Tibial artery (tissue), 4 donors: Measurements from ENCODE around the gene LRBA.

Source experiments
- DNase-seq, 2 donors: peaks; one replicate each; pipeline ENCODE4 v3.0.0-alpha.2; 2019
- H3K27ac ChIP-seq, 2 donors: fragments of 200-600 bp; sonication (generic) in 1 of 2; 1 replicate in 1 of 2; 2 replicates in 1 of 2; pipeline ENCODE4 v1.5.1; 2018 to 2019; ENCODE audit warnings: mild to moderate bottlenecking in 1 of 2
- H3K27me3 ChIP-seq, 2 donors: fragments of 200-600 bp; sonication (generic) in 1 of 2; one replicate each; pipeline versions ENCODE4 v1.5.1 to v1.6.0; 2016 to 2019
- H3K36me3 ChIP-seq, 3 donors: fragments of 200-600 bp; sonication (generic) in 2 of 3; one replicate each; pipeline ENCODE4 v1.5.1; 2016 to 2019; ENCODE audit warnings: mild to moderate bottlenecking in 2 of 3
- H3K4me1 ChIP-seq, 4 donors: fragments of 200-600 bp; sonication (generic) in 2 of 4; 1 replicate in 3 of 4; 2 replicates in 1 of 4; pipeline ENCODE4 v1.5.1; 2016 to 2019
- H3K4me3 ChIP-seq, 2 donors: fragments of 200-600 bp; sonication (generic) in 1 of 2; 1 replicate in 1 of 2; 2 replicates in 1 of 2; pipeline ENCODE4 v1.5.1; 2018 to 2019; ENCODE audit warnings: mild to moderate bottlenecking in 2 of 2
- H3K9me3 ChIP-seq, 3 donors: fragments of 200-600 bp; sonication (generic) in 1 of 3; one replicate each; pipeline ENCODE4 v1.5.1; 2016 to 2019
- CTCF ChIP-seq, 2 experiments: fragments of 200-600 bp in 1 of 2; fragments of 450-650 bp in 1 of 2; IDR thresholded peaks; one replicate each; pipeline ENCODE4 v1.5.1; 2017 to 2019; ENCODE audit warnings: antibody characterized with exemption in 2 of 2, mild to moderate bottlenecking in 1 of 2, moderate library complexity in 1 of 2
- intact Hi-C: fragments of 100-400 bp; cut with DNase I; formaldehyde crosslinking; loops from one replicate; pipeline ENCODE4 v1.15.0; 2023; ENCODE audit warnings: low total_unique reads

The LRBA gene

GRCh38 chr4:150236626-150237025 is 778.5 kb downstream of the LRBA start:
- Histone ChIP-seq H3K9me3 (no peaks in the 10 kb centered on the region), H3K36me3 (no peaks in the 10 kb centered on the region), H3K27ac (peak overlapping the region; percentile 66 to 67), H3K4me1 (peaks cover under 1 to 39% (median 18%) of the 10 kb centered on the region in 4 donors), H3K27me3 (no peaks in the 10 kb centered on the region), H3K4me3 (no peak overlapping the region)
- intact Hi-C loops, result loop anchor here (10.0 kb wide), 1 partner anchor 162 kb away; the partner anchor contains the start of gene DCLK2
- TF ChIP-seq CTCF (IDR thresholded peaks at IDR 0.05), result no peak
- no peak for DNase-seq

DNA sequence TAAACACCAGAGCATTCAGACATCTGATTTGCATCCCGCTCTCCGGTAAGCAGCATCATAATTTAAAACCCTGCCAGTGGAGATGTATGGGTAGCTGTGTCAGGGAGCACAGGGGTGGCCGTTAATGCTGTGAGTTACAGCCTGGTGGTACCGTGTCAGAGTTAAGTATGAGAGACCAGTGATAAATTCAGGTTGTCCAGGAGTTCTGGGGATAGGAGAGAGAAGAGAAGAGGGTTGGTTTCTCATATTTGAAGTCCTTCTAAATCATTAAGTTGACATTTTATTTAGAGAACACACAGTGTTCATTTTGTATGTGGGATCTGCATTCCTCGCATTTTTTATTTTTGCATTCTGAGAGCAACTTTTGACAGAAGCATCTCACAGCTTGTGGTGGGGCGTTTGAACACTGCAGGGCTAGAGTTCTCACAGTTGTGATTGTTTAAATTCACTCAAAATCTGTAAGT is 779.2 kb downstream of the LRBA start:
- intact Hi-C loops, result loop anchor here (10.0 kb wide), 1 partner anchor 161 kb away; the partner anchor contains the start of gene DCLK2
- no peaks in the 10 kb centered on the region for H3K9me3 ChIP-seq
- no peaks in the 10 kb centered on the region for H3K27me3 ChIP-seq
- no peak for TF ChIP-seq CTCF (IDR thresholded peaks at IDR 0.05)
- peaks cover 3 to 47% (median 19%) of the 10 kb centered on the region in 4 donors for H3K4me1 ChIP-seq
- no peak overlapping the region for H3K4me3 ChIP-seq
- H3K36me3 ChIP-seq, result no peaks in the 10 kb centered on the region
- H3K27ac ChIP-seq, result peak overlapping the region; percentile 66 to 67
- no peak for DNase-seq

DNA sequence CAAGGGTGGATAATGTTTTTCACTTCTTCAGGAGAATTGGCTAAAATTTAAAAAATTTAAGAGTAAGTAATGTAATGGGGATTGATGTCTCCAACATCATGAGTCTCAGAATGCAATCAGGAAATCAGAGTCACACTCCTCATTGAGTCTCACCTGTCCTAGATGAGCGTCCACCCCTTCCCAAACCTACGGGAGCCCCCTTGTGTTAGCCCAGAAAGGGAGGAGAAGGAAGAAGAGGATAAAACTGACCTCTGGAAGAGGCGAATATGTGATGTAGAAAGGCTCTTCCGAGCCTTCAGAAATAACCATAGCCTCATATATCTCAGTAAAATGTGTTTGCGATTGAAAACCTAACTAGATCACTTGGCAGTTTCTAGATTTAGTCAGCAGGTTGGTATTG is 779.8 kb downstream of the LRBA start:
- Histone ChIP-seq H3K27me3 (no peaks in the 10 kb centered on the region), H3K4me1 (peaks cover 3 to 52% (median 19%) of the 10 kb centered on the region in 4 donors), H3K27ac (peak overlapping the region; percentile 66 to 67), H3K36me3 (no peaks in the 10 kb centered on the region), H3K4me3 (no peak overlapping the region), H3K9me3 (no peaks in the 10 kb centered on the region)
- no peak for TF ChIP-seq CTCF (IDR thresholded peaks at IDR 0.05)
- intact Hi-C loops, result loop anchor here (10.0 kb wide), 1 partner anchor 161 kb away; the partner anchor contains the start of gene DCLK2
- DNase-seq, result no peak

DNA sequence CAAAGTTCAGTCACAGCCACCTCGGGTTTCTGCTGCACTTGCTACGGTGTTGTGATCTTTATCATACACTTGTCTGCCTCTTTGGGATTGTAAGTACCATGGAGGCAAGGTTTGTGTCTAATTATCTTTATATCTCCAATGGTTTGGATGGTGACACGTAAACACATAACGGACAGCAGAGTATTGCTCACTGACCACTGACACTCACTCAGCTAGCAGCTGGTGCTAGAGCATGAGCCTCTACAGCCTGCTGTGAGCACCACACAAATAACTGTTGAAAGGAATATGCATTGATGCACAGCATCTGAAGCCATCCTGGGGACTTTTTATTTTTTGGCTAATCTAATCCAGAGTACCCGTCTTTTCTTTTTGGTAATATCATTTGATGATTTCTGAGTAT is 780.8 kb downstream of the LRBA start:
- intact Hi-C loops, result loop anchor here (10.0 kb wide), 1 partner anchor 159 kb away; the partner anchor contains the start of gene DCLK2
- no peak for TF ChIP-seq CTCF (IDR thresholded peaks at IDR 0.05)

DNA sequence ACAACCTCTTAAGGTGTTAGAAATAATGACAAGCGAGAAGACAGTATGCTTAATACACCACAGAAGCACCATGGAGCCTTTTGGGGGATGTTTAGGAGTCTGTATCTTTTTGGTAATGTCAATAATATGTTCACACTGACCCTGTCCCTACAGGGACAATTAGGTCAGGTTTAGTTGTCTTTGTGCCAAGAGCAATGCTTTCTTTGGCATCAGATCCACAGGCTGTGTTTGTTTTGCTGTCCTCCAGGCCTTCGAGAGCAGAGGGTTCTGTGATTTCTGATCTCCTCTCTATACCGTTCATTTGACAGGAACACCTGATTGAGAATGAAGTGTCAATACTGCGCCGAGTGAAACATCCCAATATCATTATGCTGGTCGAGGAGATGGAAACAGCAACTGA is 783.1 kb downstream of the LRBA start:
- Histone ChIP-seq H3K36me3 (no peaks in the 10 kb centered on the region), H3K9me3 (no peaks in the 10 kb centered on the region), H3K27me3 (no peaks in the 10 kb centered on the region), H3K4me1 (peaks cover 3 to 51% (median 19%) of the 10 kb centered on the region in 4 donors), H3K4me3 (no peak overlapping the region), H3K27ac (peak overlapping the region; percentile 36 to 49)
- intact Hi-C loops, result loop anchor here (10.0 kb wide), 1 partner anchor 157 kb away; the partner anchor contains the start of gene DCLK2
- TF ChIP-seq CTCF (IDR thresholded peaks at IDR 0.05), result no peak
- no peak for DNase-seq

More for the DNA sequence above, 780.8 kb downstream of the LRBA start:
- Histone ChIP-seq H3K27me3 (no peaks in the 10 kb centered on the region), H3K4me1 (peaks cover 3 to 61% (median 19%) of the 10 kb centered on the region in 4 donors), H3K9me3 (no peaks in the 10 kb centered on the region), H3K27ac (no peak overlapping the region), H3K36me3 (no peaks in the 10 kb centered on the region), H3K4me3 (no peak overlapping the region)
- DNase-seq, result no peak
